ENCODE results near the gene TMC1.

GRCh38 chr9:72597181-72597517, 75.7 kb downstream of the TMC1 start:
- no peak for TF ChIP-seq CTCF (IDR thresholded peaks at IDR 0.05)
- TF ChIP-seq EZH2 (IDR thresholded peaks at IDR 0.05) = no peak
- no peak for TF ChIP-seq EZH2phosphoT487 (IDR thresholded peaks at IDR 0.05)

All from neural progenitor cell (in vitro differentiated cells).